OCI-LY1 (cell line): ENCODE results near the gene RALGDS.
"Not testable (repeated sequence)": the region's sequence is repeated elsewhere in the genome, so short reads cannot be mapped to it uniquely, and the experiment has no call there.

Source experiments
- H2AFZ ChIP-seq: fragments of 200-600 bp; sonication (generic), shearing (Covaris generic); 2 replicates; pipeline ENCODE4 v1.6.0; 2014; ENCODE audit warnings: antibody characterized with exemption, mild to moderate bottlenecking, low read length
- H3F3A ChIP-seq: fragments of 200-600 bp; sonication (generic), shearing (Covaris generic); 2 replicates; pipeline ENCODE4 v1.6.0; 2014; ENCODE audit warnings: mild to moderate bottlenecking, antibody characterized with exemption, low read length, moderate library complexity; ENCODE audit not compliant: insufficient read depth
- H3K27ac ChIP-seq: fragments of 200-600 bp; sonication (generic); 2 replicates; pipeline ENCODE4 v1.5.1; 2014; ENCODE audit warnings: low read length, mixed run types, mild to moderate bottlenecking, low read depth; ENCODE audit not compliant: poor library complexity, severe bottlenecking
- H3K27me3 ChIP-seq: fragments of 200-600 bp; sonication (generic); 2 replicates; pipeline ENCODE4 v1.6.0; 2014; ENCODE audit warnings: antibody characterized with exemption, mild to moderate bottlenecking, low read length, moderate library complexity; ENCODE audit not compliant: insufficient read depth
- H3K36me3 ChIP-seq: fragments of 200-600 bp; sonication (generic); 2 replicates; pipeline ENCODE4 v1.6.1; 2014; ENCODE audit warnings: mild to moderate bottlenecking, antibody characterized with exemption, low read length, moderate library complexity, mixed read lengths; ENCODE audit not compliant: insufficient read depth
- H3K4me1 ChIP-seq: fragments of 200-600 bp; sonication (generic); 2 replicates; pipeline ENCODE4 v1.5.1; 2014; ENCODE audit warnings: mild to moderate bottlenecking, low read length, moderate library complexity; ENCODE audit not compliant: insufficient read depth, severe bottlenecking
- H3K4me2 ChIP-seq: fragments of 200-600 bp; sonication (generic), shearing (Covaris generic); 2 replicates; pipeline ENCODE4 v1.6.1; 2014; ENCODE audit warnings: low read length
- H3K4me3 ChIP-seq: fragments of 200-600 bp; sonication (generic); 2 replicates; pipeline ENCODE4 v1.5.1; 2014; ENCODE audit warnings: low read length, low read depth, mild to moderate bottlenecking, mixed read lengths; ENCODE audit not compliant: poor library complexity, severe bottlenecking
- H3K79me2 ChIP-seq: fragments of 200-600 bp; shearing (Covaris generic); 2 replicates; pipeline ENCODE4 v1.6.1; 2016; ENCODE audit warnings: mixed run types, low read length, mixed read lengths; ENCODE audit not compliant: insufficient read depth
- H3K9ac ChIP-seq: fragments of 200-600 bp; sonication (generic), shearing (Covaris generic); 2 replicates; pipeline ENCODE4 v1.6.1; 2014; ENCODE audit warnings: mild to moderate bottlenecking, low read length, mixed read lengths
- H3K9me2 ChIP-seq: fragments of 200-600 bp; sonication (generic), shearing (Covaris generic); 2 replicates; pipeline ENCODE4 v1.6.1; 2014; ENCODE audit warnings: low read depth, mild to moderate bottlenecking, low read length, mixed read lengths
- H3K9me3 ChIP-seq: fragments of 200-600 bp; shearing (Covaris generic); 2 replicates; pipeline ENCODE4 v1.6.1; 2014; ENCODE audit warnings: low read length, mixed read lengths
- H4K20me1 ChIP-seq: fragments of 200-600 bp; sonication (generic), shearing (Covaris generic); 2 replicates; pipeline ENCODE4 v1.6.0; 2016; ENCODE audit warnings: mild to moderate bottlenecking, low read length; ENCODE audit not compliant: insufficient read depth
- CTCF ChIP-seq: fragments of 200-600 bp; sonication (generic), shearing (Covaris generic); IDR thresholded peaks from 2 replicates; pipeline ENCODE4 v1.5.1; 2017; ENCODE audit warnings: mild to moderate bottlenecking, antibody characterized with exemption, low read length, moderate library complexity, mixed read lengths
- EZH2 ChIP-seq: fragments of 200-600 bp; sonication (generic), shearing (Covaris generic); IDR thresholded peaks from 2 replicates; pipeline ENCODE4 v1.8.0; 2017; ENCODE audit warnings: borderline replicate concordance, mixed run types, mild to moderate bottlenecking, antibody characterized with exemption, low read length, moderate library complexity, mixed read lengths

RALGDS gene

GRCh38 chr9:133071484-133072150 lies 49.4 kb downstream of the RALGDS start:
- H3K79me2 ChIP-seq = no peaks in the 10 kb centered on the region
- no peaks in the 10 kb centered on the region for H3K4me1 ChIP-seq
- H3K36me3 ChIP-seq = no peaks in the 10 kb centered on the region
- no peaks in the 10 kb centered on the region for H3F3A ChIP-seq
- H4K20me1 ChIP-seq = no peaks in the 10 kb centered on the region
- no peak overlapping the region for H3K27ac ChIP-seq
- H3K9ac ChIP-seq = no peak overlapping the region
- no peaks in the 10 kb centered on the region for H3K9me2 ChIP-seq
- H2AFZ ChIP-seq = no peak overlapping the region
- no peak overlapping the region for H3K4me3 ChIP-seq
- H3K4me2 ChIP-seq = no peak overlapping the region
- TF ChIP-seq CTCF (no peak), EZH2 (no peak)
- H3K9me3 ChIP-seq = no peaks in the 10 kb centered on the region
- H3K27me3 ChIP-seq = no peaks in the 10 kb centered on the region

- H3K27ac ChIP-seq, H3F3A ChIP-seq, H4K20me1 ChIP-seq, H3K36me3 ChIP-seq, H3K4me2 ChIP-seq, H3K4me1 ChIP-seq, H2AFZ ChIP-seq, H3K9ac ChIP-seq, H3K27me3 ChIP-seq, H3K79me2 ChIP-seq, H3K4me3 ChIP-seq, H3K9me3 ChIP-seq, H3K9me2 ChIP-seq: not testable (repeated sequence)
Measured at GRCh38 chr9:133070985-133071384, 50.1 kb downstream of the RALGDS start.

GRCh38 chr9:133070500-133070961 lies 50.5 kb downstream of the RALGDS start:
- not testable (repeated sequence) for H3F3A ChIP-seq, H3K9ac ChIP-seq, H3K79me2 ChIP-seq, H3K9me3 ChIP-seq, H3K27me3 ChIP-seq, H3K9me2 ChIP-seq, H3K4me2 ChIP-seq, H4K20me1 ChIP-seq, H3K27ac ChIP-seq, H2AFZ ChIP-seq, H3K4me3 ChIP-seq, H3K4me1 ChIP-seq, H3K36me3 ChIP-seq

DNA sequence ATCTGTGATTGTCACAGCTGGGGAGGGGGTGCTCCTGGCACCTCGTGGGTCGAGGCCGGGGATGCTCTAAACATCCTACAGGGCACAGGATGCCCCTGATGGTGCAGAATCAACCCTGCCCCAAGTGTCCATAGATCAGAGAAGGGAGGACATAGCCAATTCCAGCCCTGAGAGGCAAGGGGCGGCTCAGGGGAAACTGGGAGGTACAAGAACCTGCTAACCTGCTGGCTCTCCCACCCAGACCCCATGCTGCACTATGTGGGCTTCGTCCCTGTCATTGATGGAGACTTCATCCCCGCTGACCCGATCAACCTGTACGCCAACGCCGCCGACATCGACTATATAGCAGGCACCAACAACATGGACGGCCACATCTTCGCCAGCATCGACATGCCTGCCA lies 52.6 kb downstream of the RALGDS start:
- H4K20me1 ChIP-seq, H3K27me3 ChIP-seq, H3F3A ChIP-seq, H3K9ac ChIP-seq, H3K36me3 ChIP-seq, H3K4me3 ChIP-seq, H3K79me2 ChIP-seq, H3K9me2 ChIP-seq, H3K4me2 ChIP-seq, H2AFZ ChIP-seq, H3K9me3 ChIP-seq, H3K27ac ChIP-seq, H3K4me1 ChIP-seq: not testable (repeated sequence)
